HG03103 (cell line): Measurements from ENCODE around the gene RRP1B.

Source experiments
- ATAC-seq: cut with Tn5 transposase; IDR thresholded peaks from one replicate; pipeline ENCODE4 v1.9.1; 2021; ENCODE audit warnings: low read depth; ENCODE audit not compliant: unreplicated experiment

Gene RRP1B

GRCh38 chr21:43739621-43740435, 80.5 kb downstream of the RRP1B start:
- no peak for ATAC-seq

- ATAC-seq: no peak
These were observed 81.3 kb downstream of the RRP1B start for GRCh38 chr21:43740497-43741156.

- ATAC-seq: no peak
These were observed 82.2 kb downstream of the RRP1B start for GRCh38 chr21:43741423-43742096.

GRCh38 chr21:43743947-43744346, 84.6 kb downstream of the RRP1B start:
- no peak for ATAC-seq

- no peak for ATAC-seq
These were observed 85.4 kb downstream of the RRP1B start for GRCh38 chr21:43744725-43745124.
